ENCODE data around the gene DYRK2.

- TF ChIP-seq CTCF (IDR thresholded peaks at IDR 0.05; ENCODE audit: extremely low read depth in 1 of 2, insufficient read depth in 1 of 2, low read depth in 1 of 2, low read length in 2 of 2) (no peak), EZH2 (IDR thresholded peaks at IDR 0.05; ENCODE audit: borderline replicate concordance, low read depth, low read length, severe bottlenecking) (no peak)
Measured at GRCh38 chr12:67633024-67633610, 15.4 kb upstream of the DYRK2 start.
